ENCODE measurements around the gene DIPK1A. TPM values are rescaled to one million over a fixed set of nuclear protein-coding genes. Genes with fewer than 3 reads are reported as not detected.
A peak's percentile ranks its signal among the peaks of the same experiment; 100 is the strongest.

Gene DIPK1A
- total RNA-seq, 2 donors from 2014 or later: 14.3 to 14.4 TPM

DNA sequence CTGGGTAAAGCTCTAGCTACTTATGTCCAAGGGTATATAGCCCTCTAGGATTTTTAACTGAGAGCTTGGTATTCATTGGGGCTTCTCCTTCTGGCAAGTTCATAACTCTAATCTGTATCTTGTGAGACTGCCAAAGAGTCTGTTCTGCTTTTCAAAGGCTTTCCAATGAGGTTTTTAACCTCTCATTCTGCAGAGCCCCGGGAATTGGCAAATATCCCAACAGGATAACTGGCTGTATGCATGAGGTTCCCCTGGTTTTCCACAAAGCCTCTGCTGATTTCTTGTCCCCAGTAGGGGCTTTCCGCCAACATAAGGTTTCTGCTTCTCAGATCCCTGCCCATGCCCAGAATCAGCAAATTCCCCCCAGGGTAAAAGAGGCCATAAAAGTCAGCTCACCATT, 88.5 kb downstream of the DIPK1A start:
- Histone ChIP-seq H3K9me3 (no peaks in the 10 kb centered on the region), H3K4me1 (peaks cover under 1% of the 10 kb centered on the region), H3K4me3 (no peak overlapping the region), H3K27ac (no peak overlapping the region), H3K9ac (ENCODE audit: low read depth in 2 of 2, low read length in 2 of 2) (no peak overlapping the region), H3K36me3 (no peaks in the 10 kb centered on the region), H3K27me3 (no peaks in the 10 kb centered on the region)
- intact Hi-C loops (cut with DNase I): no loop called here
- DNase-seq: no peak
- TF ChIP-seq CTCF (IDR thresholded peaks at IDR 0.05): no peak

GRCh38 chr1:92870591-92870990, 90.7 kb downstream of the DIPK1A start:
- H3K4me3 ChIP-seq: no peak overlapping the region
- no peak for DNase-seq
- H3K27ac ChIP-seq: no peak overlapping the region
- TF ChIP-seq CTCF (IDR thresholded peaks at IDR 0.05): no peak
- no peaks in the 10 kb centered on the region for H3K9me3 ChIP-seq
- no peaks in the 10 kb centered on the region for H3K27me3 ChIP-seq
- H3K9ac ChIP-seq (ENCODE audit: low read depth in 2 of 2, low read length in 2 of 2): no peak overlapping the region
- intact Hi-C loops (cut with DNase I): no loop called here
- H3K4me1 ChIP-seq: no peaks in the 10 kb centered on the region
- no peaks in the 10 kb centered on the region for H3K36me3 ChIP-seq

GRCh38 chr1:92864131-92864530, 97.1 kb downstream of the DIPK1A start:
- H3K4me3 ChIP-seq: no peak overlapping the region
- intact Hi-C loops (cut with DNase I): no loop called here
- H3K9ac ChIP-seq (ENCODE audit: low read depth in 2 of 2, low read length in 2 of 2): no peak overlapping the region
- H3K4me1 ChIP-seq: no peaks in the 10 kb centered on the region
- TF ChIP-seq CTCF (IDR thresholded peaks at IDR 0.05): no peak
- no peaks in the 10 kb centered on the region for H3K36me3 ChIP-seq
- no peaks in the 10 kb centered on the region for H3K9me3 ChIP-seq
- no peaks in the 10 kb centered on the region for H3K27me3 ChIP-seq
- DNase-seq: no peak
- no peak overlapping the region for H3K27ac ChIP-seq

- Histone ChIP-seq H3K9ac (ENCODE audit: low read depth in 2 of 2, low read length in 2 of 2) (no peak overlapping the region), H3K27me3 (no peaks in the 10 kb centered on the region), H3K36me3 (no peaks in the 10 kb centered on the region), H3K9me3 (no peaks in the 10 kb centered on the region), H3K4me1 (no peaks in the 10 kb centered on the region), H3K27ac (no peak overlapping the region), H3K4me3 (no peak overlapping the region)
- intact Hi-C loops (cut with DNase I): no loop called here
- no peak for TF ChIP-seq CTCF (IDR thresholded peaks at IDR 0.05)
- DNase-seq: no peak
These were observed 98.7 kb downstream of the DIPK1A start for GRCh38 chr1:92862605-92863004.

DNA sequence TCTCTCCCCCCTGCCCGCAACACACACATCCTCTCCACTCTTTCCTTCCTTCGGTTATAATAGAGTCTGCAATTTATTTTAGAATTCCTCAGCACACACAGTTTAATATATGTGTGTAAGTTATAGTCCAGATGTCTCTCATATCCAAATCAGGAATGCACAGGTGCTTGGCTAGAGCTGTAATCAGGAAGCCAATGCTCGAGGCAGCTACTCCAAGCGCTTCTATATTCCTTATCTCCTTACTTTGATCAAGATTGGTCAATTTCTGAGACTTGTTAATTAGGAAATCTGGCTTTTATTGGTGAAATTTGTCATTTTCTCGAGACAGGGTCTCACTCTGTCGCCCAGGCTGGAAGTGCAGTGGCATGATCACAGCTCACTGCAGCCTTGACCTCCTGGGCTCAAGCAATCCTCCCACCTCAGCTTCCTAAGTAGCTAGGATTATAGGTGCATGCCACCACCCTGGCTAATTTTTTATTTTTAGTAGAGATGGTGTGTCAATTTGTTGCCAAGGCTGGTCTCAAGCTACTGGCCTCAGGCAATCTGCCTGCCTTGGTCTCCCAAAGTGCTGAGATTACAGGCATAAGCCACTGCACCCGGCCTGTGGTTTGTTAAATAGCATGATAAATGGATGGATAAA, 101.7 kb downstream of the DIPK1A start:
- no peaks in the 10 kb centered on the region for H3K27me3 ChIP-seq
- no peak overlapping the region for H3K27ac ChIP-seq
- no peaks in the 10 kb centered on the region for H3K4me1 ChIP-seq
- intact Hi-C loops (cut with DNase I): loop anchor here (2.0 to 5.0 kb wide), 3 partner anchors 101 to 203 kb away; partner anchors contain the start of gene DIPK1A
- H3K36me3 ChIP-seq: no peaks in the 10 kb centered on the region
- H3K4me3 ChIP-seq: peak overlapping the region; percentile 11
- H3K9ac ChIP-seq (ENCODE audit: low read depth in 2 of 2, low read length in 2 of 2): peak overlapping the region in 1 of 2 donors; percentile 7
- DNase-seq: no peak
- no peak for TF ChIP-seq CTCF (IDR thresholded peaks at IDR 0.05)
- no peaks in the 10 kb centered on the region for H3K9me3 ChIP-seq

All from colonic mucosa (tissue), 4 donors.